8988T (cell line): Measurements from ENCODE around the gene EFEMP1.
"Not testable (repeated sequence)": the region's sequence is repeated elsewhere in the genome, so short reads cannot be mapped to it uniquely, and the experiment has no call there.

Source experiments
- DNase-seq: peaks from one replicate; pipeline ENCODE4 v3.0.0; 2011

EFEMP1 gene

GRCh38 chr2:55862673-55863390, 60.8 kb downstream of the EFEMP1 start:
- DNase-seq = peak; percentile 7

GRCh38 chr2:55862246-55862645, 61.3 kb downstream of the EFEMP1 start:
- no peak for DNase-seq

GRCh38 chr2:55861733-55862132, 61.8 kb downstream of the EFEMP1 start:
- DNase-seq = no peak

GRCh38 chr2:55860832-55861231, 62.8 kb downstream of the EFEMP1 start:
- DNase-seq = no peak

GRCh38 chr2:55859875-55860274, 63.7 kb downstream of the EFEMP1 start:
- DNase-seq = no peak

- DNase-seq = no peak
Measured at GRCh38 chr2:55857766-55858165, 65.8 kb downstream of the EFEMP1 start.

- no peak for DNase-seq
Measured at GRCh38 chr2:55856936-55857335, 66.6 kb downstream of the EFEMP1 start.

GRCh38 chr2:55848096-55848495, 75.5 kb downstream of the EFEMP1 start:
- no peak for DNase-seq

DNA sequence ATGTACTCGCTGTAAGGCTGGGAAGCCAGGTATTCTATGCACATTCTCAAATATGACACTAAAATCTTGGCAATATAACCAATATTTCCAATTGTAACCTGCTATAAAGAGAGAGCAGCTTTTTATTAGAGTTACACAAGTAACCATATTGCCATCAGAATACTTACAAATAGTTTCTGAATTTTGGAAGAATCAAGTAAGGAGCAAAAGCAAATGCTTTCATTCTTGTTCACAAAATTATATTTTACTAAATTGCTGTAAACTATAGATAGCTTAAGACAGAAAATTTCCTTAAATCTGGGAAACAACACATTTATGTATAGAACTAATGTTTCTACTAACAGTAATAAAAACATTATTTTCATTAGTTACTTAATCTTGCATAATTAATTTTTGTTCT, 77.2 kb downstream of the EFEMP1 start:
- DNase-seq = no peak

DNA sequence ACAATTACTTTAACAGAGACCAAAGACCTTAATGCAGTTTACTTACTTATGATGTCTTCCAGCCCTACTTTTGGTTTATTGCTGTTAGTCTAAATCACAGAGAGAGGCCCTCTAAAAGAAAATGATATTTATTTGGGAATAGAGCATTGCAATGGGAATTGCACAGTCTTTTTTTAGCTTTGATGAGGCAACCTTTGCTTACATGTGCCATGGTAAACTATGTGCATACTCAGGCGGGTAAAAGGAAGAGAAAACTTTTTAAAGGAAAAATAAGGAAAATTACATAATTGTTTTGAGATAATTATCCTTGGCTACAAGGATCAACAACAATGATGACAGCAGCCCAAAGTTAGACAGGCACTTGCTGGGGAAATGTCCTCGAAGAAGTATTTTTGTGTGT, 78.6 kb downstream of the EFEMP1 start:
- DNase-seq = no peak

DNA sequence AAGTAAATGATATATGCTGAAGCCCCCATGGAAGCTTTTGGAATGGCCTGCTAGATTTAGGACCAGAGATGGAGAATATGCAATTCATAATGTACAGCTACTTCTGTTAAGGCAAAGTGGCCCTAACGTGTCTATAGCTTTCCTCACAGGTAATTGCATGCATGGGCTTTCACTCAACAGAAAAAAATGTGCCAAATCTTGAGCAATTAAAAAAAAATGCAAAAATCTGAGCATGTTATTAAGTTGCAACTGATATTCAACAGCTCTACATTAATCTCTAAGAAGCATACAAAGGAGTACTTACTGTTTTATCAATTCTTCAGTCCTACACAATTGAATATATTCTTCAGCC, 79.6 kb downstream of the EFEMP1 start:
- no peak for DNase-seq

- DNase-seq = no peak
Measured at GRCh38 chr2:55843096-55843993, 80.2 kb downstream of the EFEMP1 start.

DNA sequence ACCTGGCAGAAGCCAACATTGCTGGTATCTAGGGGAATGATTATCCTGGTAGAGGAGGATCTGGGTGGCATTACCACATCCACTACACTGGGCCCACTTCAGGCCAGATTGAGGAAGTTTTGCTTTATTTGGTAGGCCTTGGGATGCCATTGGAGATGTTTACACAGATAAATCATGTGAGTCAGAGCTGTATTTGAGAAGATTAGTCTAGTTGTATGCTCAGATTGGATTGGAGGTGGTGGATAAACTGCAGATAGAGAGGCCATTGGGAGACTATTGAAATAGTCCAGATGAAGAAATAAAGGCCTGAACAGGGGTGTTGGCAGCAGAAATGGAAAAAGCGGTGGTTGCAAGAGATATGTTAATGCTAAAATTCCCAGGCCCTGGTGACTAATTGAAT, 81.5 kb downstream of the EFEMP1 start:
- no peak for DNase-seq

DNA sequence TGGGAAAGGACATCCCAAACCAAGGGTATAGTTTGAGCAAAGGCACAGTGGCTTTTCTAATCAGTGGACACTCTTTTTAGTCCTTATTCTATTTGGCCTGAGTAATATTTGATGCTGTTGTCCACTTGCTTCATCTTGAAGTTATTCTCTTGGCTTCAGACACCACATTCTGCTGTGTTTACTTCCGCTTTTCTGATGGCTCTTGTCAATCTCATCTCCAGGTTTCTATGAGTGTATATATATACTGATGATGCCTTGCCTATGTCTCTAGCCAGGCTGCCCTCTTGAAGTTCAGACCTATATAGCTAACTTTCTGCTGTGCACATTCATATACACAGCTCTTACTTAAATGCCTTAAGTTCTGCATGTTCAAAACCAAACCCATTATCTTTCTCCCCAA, 83.1 kb downstream of the EFEMP1 start:
- DNase-seq = no peak

DNA sequence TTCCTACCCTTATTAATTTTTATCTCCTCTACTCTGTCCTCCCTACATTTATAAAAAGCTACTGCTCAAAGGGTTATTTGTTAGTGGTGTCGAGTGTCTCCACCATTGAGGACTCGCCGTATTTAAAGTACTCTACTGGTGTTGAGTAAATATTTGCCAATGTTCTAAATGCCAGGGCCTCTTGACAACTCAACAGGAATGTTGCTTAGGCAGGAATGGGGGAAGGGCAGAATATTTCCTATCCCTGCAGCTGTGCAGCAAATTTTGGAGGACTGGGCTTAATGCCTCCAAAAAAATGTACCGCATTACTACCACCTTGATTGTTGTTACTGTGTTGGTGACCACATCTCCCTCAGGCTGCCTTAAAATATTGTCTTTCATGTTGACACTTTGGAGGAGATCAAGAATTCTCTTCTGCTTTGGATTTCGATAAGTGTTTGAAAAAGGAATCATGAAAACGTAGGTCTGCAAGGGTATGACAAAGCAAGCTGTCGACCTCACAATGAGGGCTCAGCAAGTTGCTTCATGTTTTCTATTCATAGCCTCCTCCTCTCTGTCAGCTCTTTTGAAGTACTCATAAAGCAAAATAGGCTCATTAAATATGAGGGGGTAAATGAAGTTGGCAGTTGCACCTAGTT, 84.3 kb downstream of the EFEMP1 start:
- no peak for DNase-seq

- DNase-seq = no peak
Measured at GRCh38 chr2:55838653-55839052, 84.9 kb downstream of the EFEMP1 start.

- DNase-seq = not testable (repeated sequence)
Measured at GRCh38 chr2:55838117-55838516, 85.5 kb downstream of the EFEMP1 start.

DNA sequence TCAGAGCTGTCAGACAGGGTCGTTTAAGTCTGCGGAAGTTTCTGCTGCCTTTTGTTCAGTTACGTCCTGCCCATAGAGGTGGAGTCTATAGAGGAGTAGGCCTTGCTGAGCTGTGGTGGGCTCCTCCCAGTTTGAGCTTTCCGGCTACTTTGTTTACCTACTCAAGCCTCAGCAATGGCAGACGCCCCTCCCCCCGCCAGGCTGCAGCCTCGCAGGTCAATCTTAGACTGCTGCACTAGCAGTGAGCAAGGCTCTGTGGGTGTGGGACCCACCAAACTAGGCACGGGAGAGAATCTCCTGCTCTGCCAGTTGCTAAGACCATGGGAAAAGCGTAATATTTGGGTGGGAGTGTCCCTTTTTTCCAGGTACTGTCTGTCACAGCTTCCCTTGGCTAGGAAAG, 86.5 kb downstream of the EFEMP1 start:
- DNase-seq = no peak

GRCh38 chr2:55831671-55832410, 91.7 kb downstream of the EFEMP1 start:
- not testable (repeated sequence) for DNase-seq

DNA sequence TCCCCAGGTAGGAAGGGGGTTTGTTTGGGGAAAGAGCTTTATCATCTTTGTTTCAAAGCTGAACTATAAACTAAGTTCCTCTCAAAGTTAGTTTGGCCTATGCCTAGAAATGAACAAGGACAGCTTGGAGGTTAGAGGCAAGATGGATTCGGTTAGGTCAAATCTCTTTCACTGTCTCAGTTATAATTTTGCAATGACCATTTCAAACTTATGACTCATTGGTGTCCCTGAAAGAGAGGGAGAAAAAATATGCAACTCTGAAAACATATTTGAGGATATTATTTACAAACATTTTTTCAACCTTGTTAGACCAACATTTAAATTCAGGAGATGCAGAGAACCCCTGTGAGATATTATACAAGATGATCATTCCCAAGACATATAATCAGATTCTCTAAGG, 95.7 kb downstream of the EFEMP1 start:
- no peak for DNase-seq

- DNase-seq = not testable (repeated sequence)
Measured at GRCh38 chr2:55827428-55827827, 96.2 kb downstream of the EFEMP1 start.

- no peak for DNase-seq
Measured at GRCh38 chr2:55826246-55826645, 97.3 kb downstream of the EFEMP1 start.

DNA sequence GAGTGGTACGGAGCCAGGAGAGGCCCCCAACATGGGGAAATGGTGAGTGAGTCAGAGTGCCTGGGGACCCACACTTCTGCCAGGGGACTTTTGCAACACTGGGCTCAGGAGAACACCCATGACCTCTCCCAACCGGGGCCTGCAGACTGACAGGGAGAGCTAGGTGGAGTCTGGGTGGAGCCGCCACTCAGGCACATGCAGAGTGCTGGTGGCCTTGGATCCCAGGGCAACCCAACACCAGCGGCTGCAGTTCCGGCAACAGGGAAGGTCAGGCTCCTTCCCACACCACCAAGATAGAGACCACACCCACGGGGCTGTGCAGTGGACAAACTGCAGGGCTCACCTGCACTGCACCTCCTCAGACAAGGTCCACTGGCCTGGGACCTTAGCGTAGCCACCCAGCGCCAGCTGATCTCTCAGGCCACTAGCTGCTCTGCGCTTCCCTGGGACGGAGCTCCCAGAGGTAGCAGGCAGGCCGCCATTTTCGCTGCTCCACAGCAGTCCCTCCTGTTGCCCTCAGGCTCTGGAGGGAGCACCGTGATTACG, 99.0 kb downstream of the EFEMP1 start:
- no peak for DNase-seq
